Activated T-cell treated with anti-CD3 and anti-CD28 coated beads for 1 hour (primary cell): ENCODE results near the gene MTFP1.
"Not testable (repeated sequence)": the region's sequence is repeated elsewhere in the genome, so short reads cannot be mapped to it uniquely, and the experiment has no call there.

Experiments used
- DNase-seq: peaks from one replicate; pipeline ENCODE4 v3.0.0-alpha.2; 2020; ENCODE audit warnings: low read depth

Gene MTFP1

DNA sequence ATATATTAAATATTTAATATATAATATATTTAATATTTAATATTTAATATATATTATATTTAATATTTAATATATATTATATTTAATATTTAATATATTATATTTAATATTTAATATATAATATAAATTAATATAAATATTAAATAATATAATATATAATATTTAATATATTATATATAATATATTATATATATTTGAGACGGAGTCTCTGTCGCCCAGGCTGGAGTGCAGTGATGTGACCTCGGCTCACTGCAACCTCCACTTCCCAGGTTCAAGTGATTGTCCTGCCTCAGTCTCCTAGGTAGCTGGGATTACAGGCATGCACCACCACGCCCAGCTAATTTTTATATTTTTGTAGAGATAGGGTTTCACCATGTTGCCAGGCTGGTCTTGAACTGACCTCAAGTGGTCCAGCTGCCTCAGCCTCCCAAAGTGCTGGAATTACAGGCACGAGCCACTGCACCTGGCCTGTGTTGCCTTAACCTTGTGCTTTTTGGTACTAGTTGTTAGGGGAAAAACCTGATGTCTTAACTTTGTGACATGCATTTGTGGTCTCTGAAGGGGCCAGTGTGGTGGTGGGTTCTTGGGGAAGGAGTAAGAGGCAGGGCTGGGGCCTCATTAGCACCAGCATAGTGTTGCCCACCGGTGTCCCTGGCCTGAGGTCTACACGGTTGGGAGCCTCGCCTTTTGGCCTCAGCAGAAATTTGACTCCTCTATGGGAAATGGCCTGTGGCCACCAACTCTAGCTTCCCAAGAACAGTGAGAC lies 29.7 kb downstream of the MTFP1 start:
- no peak for DNase-seq

DNA sequence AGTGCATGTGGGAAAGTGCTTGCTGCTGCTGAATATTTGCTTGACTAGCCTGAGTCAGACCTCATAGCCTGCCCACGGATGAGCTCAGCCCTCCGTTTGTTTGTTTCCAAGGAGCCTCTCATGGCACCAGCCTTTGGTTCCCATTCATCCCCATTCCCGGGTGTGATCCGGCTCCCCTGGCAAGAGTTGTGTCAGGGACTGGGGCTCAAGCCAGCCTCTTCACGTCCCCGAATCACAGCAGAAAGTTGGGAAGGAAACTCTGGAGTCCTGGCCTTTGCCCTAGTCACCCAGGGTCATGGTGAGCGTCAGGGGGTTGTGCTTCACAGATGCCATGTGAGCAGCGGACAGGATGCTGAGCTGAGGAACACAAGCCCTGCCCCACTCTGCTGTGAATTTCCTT lies 32.4 kb downstream of the MTFP1 start:
- no peak for DNase-seq

DNA sequence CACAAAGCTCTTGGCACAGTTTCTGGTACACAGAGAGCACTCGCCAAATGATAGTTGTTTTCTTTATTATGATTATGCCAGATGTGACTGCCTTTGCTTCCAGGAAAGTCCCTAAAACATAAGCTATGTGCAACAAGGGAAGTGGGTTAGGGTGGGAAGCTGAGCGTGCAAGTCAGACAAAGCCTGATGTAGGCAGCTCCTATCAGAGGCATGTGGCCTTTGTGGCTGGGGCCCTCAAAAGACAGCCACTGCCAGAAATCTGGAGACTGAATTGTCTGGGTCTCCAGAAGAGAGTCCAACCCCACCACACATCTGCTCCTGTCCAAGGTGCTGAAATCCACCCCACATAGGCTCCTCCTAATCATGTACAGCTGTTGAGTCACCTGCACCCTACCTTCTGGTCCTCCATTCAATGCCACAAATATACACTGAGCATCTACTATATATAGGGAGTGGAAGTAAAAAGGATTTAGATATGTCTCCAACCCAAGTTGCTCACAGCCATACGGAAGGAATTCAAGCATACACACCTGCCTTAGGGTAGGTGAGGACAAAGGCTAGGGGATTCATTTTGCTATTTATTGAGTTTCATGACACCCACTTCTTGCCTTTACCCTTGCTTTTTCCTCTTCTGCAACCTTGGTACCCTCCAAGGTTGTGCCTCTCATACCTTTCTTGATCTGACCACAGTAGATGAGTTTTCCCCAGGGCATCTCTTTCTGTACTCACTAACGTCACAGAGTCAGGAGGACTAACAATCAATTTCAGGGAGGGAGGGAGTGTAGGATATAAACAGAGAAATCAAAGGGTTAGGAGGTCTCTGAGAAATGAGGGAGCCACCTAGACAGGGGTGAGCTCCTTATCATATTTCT lies 33.8 kb downstream of the MTFP1 start:
- DNase-seq: no peak

DNA sequence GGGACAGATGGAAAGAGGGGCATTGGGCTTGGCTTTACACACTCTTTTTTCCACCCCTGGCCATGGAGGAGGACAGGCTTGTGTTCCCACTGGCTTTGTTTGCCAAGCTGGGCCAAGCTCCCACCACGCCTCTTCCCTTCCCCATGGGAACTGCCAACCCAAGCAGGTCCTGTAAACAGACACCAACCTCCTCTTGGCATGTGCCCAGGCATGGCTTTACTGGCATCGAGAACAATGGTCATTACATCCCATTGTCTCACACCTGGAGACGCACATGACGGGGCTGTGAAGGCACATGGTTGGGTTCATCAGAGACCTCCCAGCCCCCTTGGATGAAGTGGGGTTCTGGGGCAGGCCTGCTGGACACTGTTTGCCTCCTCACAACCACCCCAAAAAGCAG lies 34.6 kb downstream of the MTFP1 start:
- DNase-seq: no peak

DNA sequence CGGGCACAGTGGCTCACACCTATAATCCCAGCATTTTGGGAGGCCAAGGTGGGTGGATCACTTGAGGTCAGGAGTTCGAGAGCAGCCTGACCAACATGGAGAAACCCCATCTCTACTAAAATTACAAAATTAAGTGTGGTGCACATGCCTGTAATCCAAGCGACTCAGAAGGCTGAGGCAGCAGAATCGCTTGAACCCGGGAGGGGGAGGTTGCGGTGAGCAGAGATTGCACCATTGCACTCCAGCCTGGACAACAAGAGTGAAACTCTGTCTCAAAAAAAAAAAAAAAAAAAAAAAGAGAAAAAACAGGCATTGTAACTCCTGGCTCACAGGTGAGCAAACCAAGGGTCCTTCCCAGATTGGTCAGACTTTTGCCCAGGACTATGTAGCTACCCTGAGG lies 35.0 kb downstream of the MTFP1 start:
- DNase-seq: not testable (repeated sequence)

DNA sequence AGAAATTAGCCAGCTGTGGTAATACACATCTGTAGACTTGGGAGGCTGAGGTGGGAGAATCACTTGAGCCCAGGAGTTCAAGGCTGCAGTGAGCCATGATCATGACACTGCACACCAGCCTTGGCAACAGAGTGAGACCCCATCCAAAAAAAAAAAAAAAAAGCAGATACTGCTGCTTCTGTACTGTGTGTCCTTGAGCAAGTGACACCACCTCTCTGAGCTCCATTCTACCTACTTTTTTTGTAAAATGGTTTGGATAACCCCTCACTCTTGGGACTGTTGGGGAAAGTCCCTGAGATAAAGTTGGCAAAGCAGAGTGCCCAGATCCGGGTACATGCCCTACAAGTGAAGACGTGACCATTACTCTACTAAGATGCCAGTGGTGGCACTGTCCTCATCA lies 43.6 kb downstream of the MTFP1 start:
- DNase-seq: no peak

DNA sequence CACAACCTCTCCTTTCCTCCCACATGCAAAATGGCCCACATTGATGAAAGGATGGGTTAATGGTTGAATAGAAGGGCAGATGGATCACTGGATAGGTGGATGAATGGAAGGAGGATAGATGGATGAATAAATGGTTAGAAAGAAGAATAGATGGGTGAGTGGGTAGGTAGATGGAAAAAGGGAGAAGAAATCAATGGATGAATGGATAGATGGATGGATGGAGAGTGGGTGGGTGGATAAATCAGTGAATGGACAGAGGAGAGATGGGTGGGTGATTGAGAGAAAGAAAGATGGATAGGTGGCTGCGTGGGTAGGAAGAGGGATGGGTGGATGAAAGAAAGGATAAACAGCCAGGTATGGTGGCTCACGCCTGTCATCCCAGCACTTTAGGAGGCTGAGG lies 45.1 kb downstream of the MTFP1 start:
- no peak for DNase-seq

DNA sequence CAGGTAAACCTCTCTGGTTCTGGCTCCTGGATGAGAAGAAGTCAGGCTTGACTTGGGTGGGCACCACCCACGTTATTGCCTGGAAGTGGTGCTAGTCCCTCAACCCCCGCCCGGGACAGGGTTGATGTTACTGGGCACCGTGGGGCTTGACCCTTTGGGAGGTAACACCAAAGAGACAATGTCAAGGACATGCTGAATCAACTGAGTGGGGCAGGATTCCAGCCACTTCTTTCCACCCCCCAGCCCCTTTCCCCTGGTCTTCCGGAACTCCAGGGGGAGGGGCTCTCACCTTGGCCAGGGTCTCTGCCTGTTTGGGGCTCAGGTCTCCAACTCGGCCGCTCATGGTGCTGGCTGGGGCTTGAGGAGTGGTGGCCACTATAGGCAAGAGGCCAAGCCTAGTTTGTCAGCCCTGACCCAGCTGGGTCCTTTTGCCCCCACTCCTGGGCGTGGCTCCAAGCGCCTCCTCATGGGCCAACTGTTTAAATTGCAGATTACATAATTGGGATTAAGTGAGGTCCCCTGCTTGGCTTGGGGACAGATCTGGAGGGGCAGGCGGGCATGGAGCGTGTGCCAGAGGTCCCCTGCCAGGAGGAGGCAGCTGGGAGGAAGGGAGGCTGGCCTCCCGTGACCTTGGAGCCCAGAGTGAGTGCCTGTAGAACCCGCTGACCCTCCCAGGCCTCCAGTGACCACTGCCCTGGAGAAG lies 46.2 kb downstream of the MTFP1 start, which contains the start of gene SEC14L3:
TSS of gene SEC14L3 (minus strand) at position 402 of the 703 bp plus-strand sequence. CDS start at position 343, 59 bp downstream.
- no peak for DNase-seq

DNA sequence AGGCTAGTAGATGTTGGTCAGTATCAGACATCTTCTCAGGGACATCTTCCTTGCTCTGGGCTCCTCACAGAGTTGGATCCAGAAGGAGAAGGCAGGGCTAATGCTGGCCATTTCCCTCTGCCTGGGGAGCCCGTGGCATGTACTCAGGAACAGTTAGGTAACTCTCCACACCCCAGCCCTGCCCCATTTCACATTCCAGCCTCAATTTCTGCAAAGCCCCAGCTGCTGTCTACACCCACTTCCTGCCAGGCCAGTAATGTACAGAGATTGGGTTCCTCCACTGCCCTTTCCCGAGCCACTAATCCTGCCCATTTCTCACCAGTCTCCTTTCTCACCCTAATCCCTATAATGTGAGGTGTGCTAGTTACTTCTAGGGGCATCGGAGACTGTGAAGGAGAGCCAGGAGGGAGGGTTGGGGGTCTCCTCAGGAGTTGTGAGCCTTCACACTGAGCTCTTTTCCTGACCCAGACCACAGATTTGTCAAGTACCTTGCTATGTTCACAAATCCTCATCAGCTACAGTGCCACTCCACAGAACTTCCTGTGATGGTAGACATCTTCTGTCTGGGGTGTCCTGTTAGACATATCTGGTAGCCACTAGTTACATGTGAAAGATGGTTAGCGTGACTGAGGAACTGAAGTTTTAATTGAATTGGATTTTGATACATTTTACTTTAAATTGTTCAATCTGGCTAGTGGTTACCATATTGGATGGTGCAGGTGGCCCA lies 47.6 kb downstream of the MTFP1 start:
- DNase-seq: no peak

DNA sequence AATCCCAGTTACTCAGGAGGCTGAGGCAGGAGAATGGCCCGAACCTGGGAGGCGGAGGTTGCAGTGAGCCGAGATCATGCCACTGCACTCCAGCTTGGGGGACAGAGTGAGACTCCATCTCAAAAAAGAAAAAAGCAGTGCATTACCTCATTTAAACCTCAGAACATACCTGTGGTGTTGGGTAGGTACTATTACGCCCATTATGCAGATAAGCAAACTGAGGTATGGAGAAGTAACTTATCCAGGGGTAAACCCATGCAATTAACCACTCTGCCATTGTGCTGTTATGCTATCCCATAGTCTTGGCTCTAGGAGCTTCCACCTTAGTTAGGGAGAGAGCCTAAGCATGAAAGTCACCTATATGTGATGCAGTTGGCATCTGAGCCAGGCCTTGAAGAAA lies 48.6 kb downstream of the MTFP1 start:
- DNase-seq: no peak

DNA sequence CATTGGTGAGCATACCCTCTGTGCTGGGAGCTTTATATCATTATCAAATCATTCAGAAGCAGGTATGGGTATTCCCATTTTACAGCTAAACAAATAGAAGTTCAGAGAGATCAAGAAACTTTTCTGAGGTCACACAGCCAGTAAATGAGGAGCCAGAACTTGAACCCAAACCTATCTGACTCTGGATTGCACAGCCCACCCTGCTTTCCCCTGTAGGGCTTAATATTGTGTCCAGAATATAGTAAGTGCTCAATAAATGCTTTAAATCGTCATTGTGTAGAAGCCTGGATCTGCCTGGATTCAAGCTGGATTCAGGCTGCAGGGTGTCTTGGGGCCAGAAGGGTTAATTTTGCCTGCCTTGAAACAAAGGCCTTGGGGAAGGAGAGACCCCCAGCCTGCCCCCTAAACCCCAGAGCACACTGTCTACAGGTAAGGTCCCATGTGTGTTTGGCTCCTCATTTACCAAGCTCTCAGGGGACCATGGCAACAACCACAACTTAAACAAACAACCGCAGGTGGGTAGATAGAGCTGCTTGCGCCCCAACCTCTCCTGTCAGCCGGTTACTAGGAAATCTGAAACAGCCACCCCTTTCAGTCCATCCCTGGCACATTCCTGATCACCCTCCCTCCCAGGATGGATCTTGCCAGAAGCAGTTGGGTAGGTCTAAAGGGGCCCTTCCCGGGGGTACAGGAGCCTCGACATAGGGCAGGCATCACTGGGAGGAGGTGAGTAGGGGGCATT lies 49.3 kb downstream of the MTFP1 start:
- DNase-seq: no peak
